Gastroesophageal sphincter (tissue), 4 donors: Measurements from ENCODE around the gene DCTPP1. TPM values are rescaled to one million over a fixed set of nuclear protein-coding genes. Genes with fewer than 3 reads are reported as not detected.

Experiments used
- ATAC-seq: fragments of 150-250 bp; one replicate; pipeline ENCODE4 v1.9.1; 2016; ENCODE audit warnings: mild to moderate bottlenecking, moderate library complexity
- H3K27ac ChIP-seq, 4 donors: fragments of 200-600 bp; sonication (generic) in 3 of 4; 1 replicate in 3 of 4; 2 replicates in 1 of 4; pipeline ENCODE4 v1.5.1; 2016 to 2019
- H3K27me3 ChIP-seq: fragments of 200-600 bp; sonication (generic); one replicate; pipeline ENCODE4 v1.5.1; 2019
- H3K36me3 ChIP-seq, 2 donors: fragments of 200-600 bp; sonication (generic); one replicate each; pipeline ENCODE4 v1.5.1; 2019; ENCODE audit warnings: control low read depth in 1 of 2
- H3K4me1 ChIP-seq, 3 donors: fragments of 200-600 bp; sonication (generic); 1 replicate in 2 of 3; 2 replicates in 1 of 3; pipeline ENCODE4 v1.5.1; 2016 to 2019; ENCODE audit warnings: control low read depth in 2 of 3
- H3K4me3 ChIP-seq, 2 donors: fragments of 200-600 bp; sonication (generic); one replicate each; pipeline ENCODE4 v1.5.1; 2019; ENCODE audit warnings: mild to moderate bottlenecking in 1 of 2, moderate library complexity in 1 of 2
- H3K9me3 ChIP-seq, 3 donors: fragments of 200-600 bp; sonication (generic); one replicate each; pipeline ENCODE4 v1.5.1; 2017 to 2019; ENCODE audit warnings: control low read depth in 2 of 3
- EP300 ChIP-seq: sonication (generic); formaldehyde crosslinking; IDR thresholded peaks from one replicate; pipeline ENCODE4 v1.6.1; 2017; ENCODE audit warnings: antibody characterized with exemption, mild to moderate bottlenecking
- POLR2A ChIP-seq, 2 donors: fragments of 450-650 bp; IDR thresholded peaks; one replicate each; pipeline ENCODE4 v1.6.1; 2017; ENCODE audit warnings: antibody characterized with exemption in 2 of 2, mild to moderate bottlenecking in 2 of 2, moderate library complexity in 1 of 2
- POLR2AphosphoS5 ChIP-seq: sonication (generic); formaldehyde crosslinking; IDR thresholded peaks from one replicate; pipeline ENCODE4 v1.6.1; 2017; ENCODE audit warnings: antibody characterized with exemption
- WGBS, 2 donors: methylation state at CpG; one replicate each; pipeline ENCODE4 v1.1.5; 2018; ENCODE audit warnings: low coverage in 1 of 2; 5-methylcytosine and 5-hydroxymethylcytosine counted together
- total RNA-seq, 4 donors: library from RNA; depleted of rRNA; stranded (reverse); fragments of >200 nt; gene quantifications; one replicate each; pipeline ENCODE4 v1.1.0, GENCODE V29; 2016
- TF ChIP-seq, protein P1 (sequence below), 4 experiments: fragments of 200-600 bp in 2 of 4; fragments of 450-650 bp in 2 of 4; sonication (generic) in 1 of 4; IDR thresholded peaks; one replicate each; pipeline ENCODE4 v1.5.1; 2017 to 2019; ENCODE audit warnings: antibody characterized with exemption in 4 of 4, mild to moderate bottlenecking in 2 of 4, moderate library complexity in 2 of 4

DCTPP1 gene
- total RNA-seq, 4 donors from 2014 or later: 10.9 to 17.4 (median 13.8) TPM

DNA sequence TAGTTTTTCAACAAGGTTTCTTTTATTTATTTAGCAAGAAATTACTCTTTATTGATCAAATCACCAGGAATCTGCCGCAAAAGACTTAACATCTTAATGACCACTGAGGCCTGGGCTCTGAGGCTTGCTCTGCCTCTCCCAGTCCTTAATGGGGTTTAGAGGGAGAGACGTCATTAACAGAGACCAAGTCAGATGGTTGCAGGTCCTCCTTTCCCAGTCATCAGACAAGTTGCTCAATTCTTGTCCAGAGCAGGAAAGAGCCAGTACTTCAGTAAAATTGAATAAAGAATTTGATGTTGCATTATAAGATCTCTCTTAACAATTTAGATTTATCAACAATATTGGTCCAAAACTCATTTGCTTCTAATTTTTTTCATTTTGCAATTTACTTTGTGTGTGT lies 13.8 kb upstream of the DCTPP1 start:
- H3K9me3 ChIP-seq: no peaks in the 10 kb centered on the region
- 94 to 100% methylated on average over 2 of the region's 2 CpGs for WGBS, 2 donors
- H3K27ac ChIP-seq: no peak overlapping the region
- H3K4me1 ChIP-seq: peaks cover 0 to 31% (median 5%) of the 10 kb centered on the region in 3 donors
- TF ChIP-seq, protein P1, sequence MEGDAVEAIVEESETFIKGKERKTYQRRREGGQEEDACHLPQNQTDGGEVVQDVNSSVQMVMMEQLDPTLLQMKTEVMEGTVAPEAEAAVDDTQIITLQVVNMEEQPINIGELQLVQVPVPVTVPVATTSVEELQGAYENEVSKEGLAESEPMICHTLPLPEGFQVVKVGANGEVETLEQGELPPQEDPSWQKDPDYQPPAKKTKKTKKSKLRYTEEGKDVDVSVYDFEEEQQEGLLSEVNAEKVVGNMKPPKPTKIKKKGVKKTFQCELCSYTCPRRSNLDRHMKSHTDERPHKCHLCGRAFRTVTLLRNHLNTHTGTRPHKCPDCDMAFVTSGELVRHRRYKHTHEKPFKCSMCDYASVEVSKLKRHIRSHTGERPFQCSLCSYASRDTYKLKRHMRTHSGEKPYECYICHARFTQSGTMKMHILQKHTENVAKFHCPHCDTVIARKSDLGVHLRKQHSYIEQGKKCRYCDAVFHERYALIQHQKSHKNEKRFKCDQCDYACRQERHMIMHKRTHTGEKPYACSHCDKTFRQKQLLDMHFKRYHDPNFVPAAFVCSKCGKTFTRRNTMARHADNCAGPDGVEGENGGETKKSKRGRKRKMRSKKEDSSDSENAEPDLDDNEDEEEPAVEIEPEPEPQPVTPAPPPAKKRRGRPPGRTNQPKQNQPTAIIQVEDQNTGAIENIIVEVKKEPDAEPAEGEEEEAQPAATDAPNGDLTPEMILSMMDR (IDR thresholded peaks at IDR 0.05): no peak
- TF ChIP-seq EP300 (no peak), POLR2AphosphoS5 (no peak), POLR2A (IDR thresholded peaks at IDR 0.05) (no peak)
- H3K27me3 ChIP-seq: no peaks in the 10 kb centered on the region
- H3K4me3 ChIP-seq: no peak overlapping the region
- ATAC-seq: no peak
- H3K36me3 ChIP-seq: peaks cover 0 to 21% of the 10 kb centered on the region in 2 donors

DNA sequence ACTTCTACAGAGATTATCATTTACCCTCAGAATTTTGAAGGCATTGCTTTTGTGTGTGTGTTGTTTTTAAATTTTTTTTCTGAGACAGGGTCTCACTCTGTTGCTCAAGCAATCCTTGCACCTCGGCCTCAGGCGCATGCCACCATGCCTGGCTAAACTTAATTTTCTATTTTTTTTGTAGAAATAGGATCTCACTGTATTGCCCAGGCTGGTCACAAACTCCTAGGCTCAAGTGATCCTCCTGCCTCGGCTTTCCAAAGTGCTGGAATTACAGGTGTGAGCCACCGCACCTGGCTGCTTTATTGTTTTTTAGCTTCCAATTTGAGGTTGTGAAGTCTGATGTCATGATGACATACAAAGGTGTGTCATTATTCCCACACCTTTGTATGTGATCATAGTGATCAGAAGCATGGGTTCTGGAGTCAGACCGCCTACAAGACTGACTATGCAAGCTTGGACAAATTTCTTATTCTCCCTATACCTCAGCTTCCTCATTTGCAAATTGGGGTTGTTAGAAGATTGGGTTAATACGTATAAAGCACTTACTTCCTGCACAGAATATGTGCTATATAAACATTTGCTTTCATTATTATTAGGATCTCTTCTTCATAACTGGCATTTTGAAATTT lies 10.0 kb upstream of the DCTPP1 start:
- no peak for ATAC-seq
- H3K27me3 ChIP-seq: no peaks in the 10 kb centered on the region
- H3K27ac ChIP-seq: no peak overlapping the region
- no peaks in the 10 kb centered on the region for H3K9me3 ChIP-seq
- 77 to 78% methylated on average over 5 to 6 of the region's 6 CpGs for WGBS, 2 donors
- H3K4me3 ChIP-seq: no peak overlapping the region
- peaks cover 0 to 20% (median 4%) of the 10 kb centered on the region in 3 donors for H3K4me1 ChIP-seq
- TF ChIP-seq EP300: no peak
- no peak for TF ChIP-seq POLR2A (IDR thresholded peaks at IDR 0.05)
- TF ChIP-seq, protein P1 (IDR thresholded peaks at IDR 0.05): no peak
- no peak for TF ChIP-seq POLR2AphosphoS5
- peaks cover 0 to 21% of the 10 kb centered on the region in 2 donors for H3K36me3 ChIP-seq

DNA sequence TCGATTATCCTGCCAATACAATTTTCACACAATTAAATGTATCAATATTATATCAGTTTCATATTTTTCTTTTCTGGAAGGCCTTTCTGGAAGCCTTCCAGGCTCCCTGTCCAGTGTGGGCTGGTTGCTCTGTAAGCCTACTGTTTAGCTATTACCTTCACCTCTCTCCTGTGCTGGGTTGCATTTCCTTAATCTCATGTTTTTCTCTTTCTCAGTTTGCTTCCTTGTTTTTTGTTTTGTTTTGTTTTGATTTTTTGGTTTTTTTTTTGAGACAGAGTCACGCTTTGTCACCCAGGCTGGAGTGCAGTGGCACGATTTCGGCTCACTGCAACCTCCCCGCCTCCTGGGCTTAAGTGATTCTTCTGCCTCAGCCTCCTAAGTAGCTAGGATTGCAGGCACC lies 9.0 kb upstream of the DCTPP1 start:
- Histone ChIP-seq H3K27ac (no peak overlapping the region), H3K27me3 (no peaks in the 10 kb centered on the region), H3K36me3 (peaks cover 0 to 16% of the 10 kb centered on the region in 2 donors), H3K4me3 (no peak overlapping the region), H3K4me1 (peaks cover 0 to 10% (median 0%) of the 10 kb centered on the region in 3 donors), H3K9me3 (no peaks in the 10 kb centered on the region)
- WGBS, 2 donors: 85 to 87% methylated on average over 4 to 5 of the region's 5 CpGs
- no peak for TF ChIP-seq EP300
- TF ChIP-seq, protein P1 (IDR thresholded peaks at IDR 0.05): no peak
- TF ChIP-seq POLR2AphosphoS5: no peak
- TF ChIP-seq POLR2A (IDR thresholded peaks at IDR 0.05): no peak
- ATAC-seq: no peak

DNA sequence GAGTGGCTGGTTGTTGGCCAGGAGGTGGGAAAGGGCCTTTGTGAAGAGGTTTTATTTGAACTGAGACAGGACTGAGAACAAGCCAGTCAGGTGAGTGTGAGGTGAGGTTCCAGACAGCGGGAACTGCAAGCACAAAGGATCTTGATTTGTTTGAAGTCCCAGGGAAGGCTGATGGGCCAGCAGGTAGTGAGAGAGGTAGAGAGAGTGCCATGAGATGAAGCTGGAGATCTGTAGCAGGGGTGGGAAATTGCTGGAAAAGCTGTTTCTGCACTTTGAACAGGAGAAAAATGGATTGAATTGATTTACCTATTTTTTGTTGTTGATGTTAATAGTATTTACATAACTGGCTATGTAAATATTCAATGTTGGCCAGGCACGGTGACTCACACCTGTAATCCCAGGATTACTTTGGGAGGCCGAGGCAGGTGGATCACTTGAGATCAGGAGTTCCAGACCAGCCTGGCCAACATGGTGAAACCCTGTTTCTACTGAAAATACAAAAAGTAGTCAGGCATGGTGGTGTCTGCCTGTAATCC lies 7.7 kb upstream of the DCTPP1 start:
- Histone ChIP-seq H3K27me3 (no peaks in the 10 kb centered on the region), H3K9me3 (no peaks in the 10 kb centered on the region), H3K4me3 (no peak overlapping the region), H3K4me1 (no peaks in the 10 kb centered on the region), H3K27ac (no peak overlapping the region), H3K36me3 (peaks cover 0 to 3% of the 10 kb centered on the region in 2 donors)
- no peak for ATAC-seq
- TF ChIP-seq EP300 (no peak), POLR2AphosphoS5 (no peak), POLR2A (IDR thresholded peaks at IDR 0.05) (no peak)
- TF ChIP-seq, protein P1 (IDR thresholded peaks at IDR 0.05): no peak
- 62 to 65% methylated on average over 3 of the region's 3 CpGs for WGBS, 2 donors

DNA sequence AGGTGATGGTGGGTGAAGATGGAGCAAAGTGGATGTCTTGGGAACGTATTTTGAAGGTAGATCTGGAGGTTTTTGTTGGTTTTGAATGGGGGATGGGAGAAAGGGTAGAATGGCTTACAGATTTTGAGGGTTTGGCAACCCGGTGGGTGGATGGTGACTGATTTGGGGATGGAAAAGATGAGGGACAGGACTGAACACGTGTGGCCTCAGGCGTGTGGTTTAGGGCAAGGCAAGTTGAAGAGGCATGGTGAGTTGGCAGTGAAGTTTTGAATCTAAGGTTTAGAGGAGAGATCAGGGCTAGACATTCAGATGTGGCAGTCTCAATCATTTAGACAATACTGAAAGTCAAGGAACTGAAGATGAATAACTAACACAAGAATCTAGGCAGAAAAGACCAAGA lies 5.0 kb upstream of the DCTPP1 start:
- 53 to 94% methylated on average over 3 to 4 of the region's 4 CpGs for WGBS, 2 donors
- Histone ChIP-seq H3K27me3 (no peaks in the 10 kb centered on the region), H3K4me3 (no peak overlapping the region), H3K9me3 (no peaks in the 10 kb centered on the region), H3K4me1 (peaks cover 2 to 9% (median 5%) of the 10 kb centered on the region in 3 donors), H3K27ac (no peak overlapping the region), H3K36me3 (no peaks in the 10 kb centered on the region)
- TF ChIP-seq POLR2A (IDR thresholded peaks at IDR 0.05) (no peak), EP300 (no peak), POLR2AphosphoS5 (no peak)
- TF ChIP-seq, protein P1 (IDR thresholded peaks at IDR 0.05): no peak
- no peak for ATAC-seq
